Measurements from ENCODE around the gene SHLD1.

The SHLD1 gene

GRCh38 chr20:5884465-5885335 lies 134.5 kb downstream of the SHLD1 start:
- no peak for TF ChIP-seq CTCF (IDR thresholded peaks at IDR 0.05; ENCODE audit: low read depth, low read length)

GRCh38 chr20:5885866-5886265 lies 135.7 kb downstream of the SHLD1 start:
- no peak for TF ChIP-seq CTCF (IDR thresholded peaks at IDR 0.05; ENCODE audit: low read depth, low read length)
- DNase-seq (ENCODE audit: extremely low read depth, low read depth) = no peak

More at GRCh38 chr20:5884465-5885335, 134.5 kb downstream of the SHLD1 start:
- DNase-seq (ENCODE audit: extremely low read depth, low read depth) = no peak

DNA sequence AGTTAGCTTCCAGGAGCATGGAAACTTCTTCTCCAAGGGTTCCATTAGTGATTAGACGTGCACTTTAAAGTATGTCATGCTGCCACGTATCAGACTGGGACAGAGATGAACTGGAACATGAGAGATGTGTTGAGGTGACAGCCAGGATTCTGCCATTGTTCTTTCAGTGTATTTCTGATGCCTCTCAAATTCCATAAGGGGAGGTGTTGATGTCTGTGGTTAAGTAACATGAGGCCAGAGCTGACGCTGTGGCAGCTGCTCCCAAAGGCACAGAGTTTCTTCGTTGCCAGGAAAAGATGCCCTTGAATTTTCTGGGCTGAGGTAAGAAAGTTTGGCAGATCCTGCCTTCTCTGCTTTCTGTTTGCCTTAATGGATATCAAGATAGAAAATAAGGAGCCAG lies 136.6 kb downstream of the SHLD1 start:
- no peak for DNase-seq (ENCODE audit: extremely low read depth, low read depth)
- no peak for TF ChIP-seq CTCF (IDR thresholded peaks at IDR 0.05; ENCODE audit: low read depth, low read length)

DNA sequence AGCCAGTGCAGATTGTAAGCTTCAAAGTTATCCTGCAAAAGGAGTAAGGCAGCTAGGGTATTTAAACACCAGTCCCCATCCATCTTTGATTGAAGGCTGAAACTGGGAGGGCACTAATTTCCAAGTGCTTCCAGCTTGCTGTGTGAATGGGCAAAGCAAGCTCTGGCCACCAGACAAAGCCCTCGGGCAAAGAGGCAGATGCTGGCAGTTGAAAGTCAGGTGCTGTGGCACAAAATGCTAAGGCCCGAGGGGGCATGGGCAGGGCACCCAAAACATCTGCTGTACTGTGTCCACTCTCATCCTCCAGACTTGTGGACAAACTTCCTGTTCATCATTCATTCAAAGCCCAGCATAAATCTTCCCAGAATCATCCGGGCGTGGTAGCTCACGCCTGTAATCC lies 137.2 kb downstream of the SHLD1 start:
- TF ChIP-seq CTCF (IDR thresholded peaks at IDR 0.05; ENCODE audit: low read depth, low read length) = no peak
- no peak for DNase-seq (ENCODE audit: extremely low read depth, low read depth)

- no peak for TF ChIP-seq CTCF (IDR thresholded peaks at IDR 0.05; ENCODE audit: low read depth, low read length)
- no peak for DNase-seq (ENCODE audit: extremely low read depth, low read depth)
These were observed 137.8 kb downstream of the SHLD1 start for GRCh38 chr20:5888041-5888440.

DNA sequence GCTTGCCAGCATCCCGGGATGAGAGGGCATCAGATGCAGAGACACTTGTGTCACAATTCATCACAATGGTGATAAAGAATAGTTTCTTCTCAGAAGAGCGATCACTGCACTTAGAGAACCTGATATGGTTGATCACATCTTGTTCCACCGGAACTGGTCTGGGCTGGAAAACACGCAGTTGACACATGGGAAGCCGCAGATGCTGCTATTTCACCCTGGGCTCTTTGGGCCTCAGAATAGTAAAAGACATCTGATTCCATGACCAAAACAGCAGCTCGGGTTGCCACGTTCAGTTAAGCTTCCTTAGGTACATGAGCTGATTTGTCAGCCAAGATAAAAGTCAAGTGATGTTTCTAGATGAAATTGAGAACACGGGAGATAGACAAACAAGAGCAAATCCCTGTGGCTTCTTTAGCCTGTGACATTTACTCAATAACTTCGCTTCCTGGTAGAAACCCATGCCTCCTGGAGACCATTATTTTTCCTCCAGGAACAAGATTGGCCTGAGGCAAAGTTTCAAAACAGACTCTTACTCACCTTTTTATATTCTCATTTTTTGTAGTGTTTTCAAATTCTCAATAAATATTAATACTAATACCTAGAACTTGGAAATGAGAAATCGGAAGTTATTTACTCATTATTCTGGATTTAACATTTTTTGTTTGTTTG lies 140.7 kb downstream of the SHLD1 start:
- no peak for DNase-seq (ENCODE audit: extremely low read depth, low read depth)
- TF ChIP-seq CTCF (IDR thresholded peaks at IDR 0.05; ENCODE audit: low read depth, low read length) = no peak

GRCh38 chr20:5893052-5893451 lies 142.9 kb downstream of the SHLD1 start:
- TF ChIP-seq CTCF (IDR thresholded peaks at IDR 0.05; ENCODE audit: low read depth, low read length) = no peak
- no peak for DNase-seq (ENCODE audit: extremely low read depth, low read depth)
